HT1080 (cell line): ENCODE measurements around the gene NCOA4. TPM values are rescaled to one million over a fixed set of nuclear protein-coding genes. Genes with fewer than 3 reads are reported as not detected.
A peak's percentile ranks its signal among the peaks of the same experiment; 100 is the strongest.
"Not testable (repeated sequence)": the region's sequence is repeated elsewhere in the genome, so short reads cannot be mapped to it uniquely, and the experiment has no call there.

ENCODE experiments used
- DNase-seq: peaks from one replicate; pipeline ENCODE4 v3.0.0-alpha.2; 2015; ENCODE audit warnings: low read depth
- total RNA-seq: library from RNA; depleted of rRNA; stranded (reverse); fragments of >200 nt; shearing (Covaris generic); gene quantifications from 2 replicates; pipeline ENCODE4 v1.2.3, GENCODE V29; 2014

Gene NCOA4
- total RNA-seq, 1 experiment from 2014 or later: 176 TPM

GRCh38 chr10:46020344-46020657 is 10.1 kb downstream of the NCOA4 start:
- DNase-seq: no peak

GRCh38 chr10:46019569-46020343 is 10.7 kb downstream of the NCOA4 start:
- no peak for DNase-seq

GRCh38 chr10:46019177-46019528 is 11.3 kb downstream of the NCOA4 start:
- no peak for DNase-seq

- DNase-seq: no peak
These were observed 11.8 kb downstream of the NCOA4 start for GRCh38 chr10:46018453-46019176.

GRCh38 chr10:46017733-46018132 is 12.7 kb downstream of the NCOA4 start:
- no peak for DNase-seq

- DNase-seq: no peak
These were observed 13.6 kb downstream of the NCOA4 start for GRCh38 chr10:46016811-46017210.

GRCh38 chr10:46016190-46016589 is 14.2 kb downstream of the NCOA4 start:
- DNase-seq: no peak

- no peak for DNase-seq
These were observed 15.6 kb downstream of the NCOA4 start for GRCh38 chr10:46014683-46015405.

- DNase-seq: no peak
These were observed 16.2 kb downstream of the NCOA4 start for GRCh38 chr10:46014206-46014605.

GRCh38 chr10:46012746-46013145 is 17.7 kb downstream of the NCOA4 start:
- DNase-seq: no peak

GRCh38 chr10:46006219-46006618 is 24.2 kb downstream of the NCOA4 start:
- peak; percentile 50 for DNase-seq

- no peak for DNase-seq
These were observed 25.0 kb downstream of the NCOA4 start for GRCh38 chr10:46005383-46005782.

- DNase-seq: no peak
These were observed 25.5 kb downstream of the NCOA4 start for GRCh38 chr10:46004963-46005362.

GRCh38 chr10:46002916-46003693 is 27.3 kb downstream of the NCOA4 start:
- DNase-seq: no peak

GRCh38 chr10:46002189-46002687 is 28.2 kb downstream of the NCOA4 start:
- DNase-seq: not testable (repeated sequence)

GRCh38 chr10:46001187-46001756 is 29.2 kb downstream of the NCOA4 start:
- DNase-seq: no peak

GRCh38 chr10:46000538-46000937 is 29.9 kb downstream of the NCOA4 start:
- no peak for DNase-seq

GRCh38 chr10:45999955-46000354 is 30.5 kb downstream of the NCOA4 start:
- DNase-seq: not testable (repeated sequence)

- DNase-seq: no peak
These were observed 32.2 kb downstream of the NCOA4 start for GRCh38 chr10:45997994-45998763.

GRCh38 chr10:45997557-45997956 is 32.9 kb downstream of the NCOA4 start:
- no peak for DNase-seq
